Astrocyte (in vitro differentiated cells and primary cell): Measurements from ENCODE around the gene GREM2. TPM values are rescaled to one million over a fixed set of nuclear protein-coding genes. Genes with fewer than 3 reads are reported as not detected.

Experiments
- DNase-seq: peaks from one replicate; pipeline ENCODE4 v3.0.0-alpha.2; 2010; ENCODE audit warnings: low read depth
- FAIRE-seq: peaks from 2 replicates; lab custom pipeline; 2011; peaks lifted over from hg19 to GRCh38; lab: Jason Lieb, UNC
- H2AFZ ChIP-seq: 2 replicates; pipeline ENCODE4 v1.6.0; 2012; ENCODE audit warnings: low read depth, low read length, inconsistent platforms
- H3K27ac ChIP-seq: 2 replicates; pipeline ENCODE4 v1.5.1; 2011; ENCODE audit warnings: low read depth, low read length, inconsistent platforms
- H3K27me3 ChIP-seq: 2 replicates; pipeline ENCODE4 v1.6.0; 2011; ENCODE audit warnings: low read length, inconsistent platforms; ENCODE audit not compliant: insufficient read depth
- H3K36me3 ChIP-seq: 2 replicates; pipeline ENCODE4 v1.5.1; 2011; ENCODE audit warnings: low read length, inconsistent platforms; ENCODE audit not compliant: insufficient read depth
- H3K4me1 ChIP-seq: 2 replicates; pipeline ENCODE4 v1.5.1; 2011; ENCODE audit warnings: low read length, inconsistent platforms; ENCODE audit not compliant: insufficient read depth
- H3K4me2 ChIP-seq: 2 replicates; pipeline ENCODE4 v1.6.0; 2012; ENCODE audit warnings: low read length, inconsistent platforms
- H3K4me3 ChIP-seq: 2 replicates; pipeline ENCODE4 v1.5.1; 2011; ENCODE audit warnings: low read depth, mild to moderate bottlenecking, low read length, inconsistent platforms; ENCODE audit not compliant: insufficient read depth
- H3K79me2 ChIP-seq: 2 replicates; pipeline ENCODE4 v1.6.0; 2012; ENCODE audit warnings: mild to moderate bottlenecking, low read length, inconsistent platforms; ENCODE audit not compliant: insufficient read depth
- H3K9ac ChIP-seq: 2 replicates; pipeline ENCODE4 v1.6.0; 2012; ENCODE audit warnings: mild to moderate bottlenecking, low read length, inconsistent platforms
- H3K9me3 ChIP-seq: 2 replicates; pipeline ENCODE4 v1.5.1; 2012; ENCODE audit warnings: low read depth, mild to moderate bottlenecking, low read length, inconsistent platforms; ENCODE audit not compliant: insufficient read depth
- H4K20me1 ChIP-seq: 2 replicates; pipeline ENCODE4 v1.6.0; 2012; ENCODE audit warnings: low read length, inconsistent platforms; ENCODE audit not compliant: insufficient read depth
- H3K27ac Mint-ChIP-seq: one replicate; pipeline ENCODE4 v1.8.0; 2021; ENCODE audit warnings: mild to moderate bottlenecking, mixed read lengths; ENCODE audit not compliant: unreplicated experiment
- H3K27me3 Mint-ChIP-seq: one replicate; pipeline ENCODE4 v1.8.0; 2021; ENCODE audit warnings: low read depth, mixed read lengths; ENCODE audit not compliant: unreplicated experiment
- H3K36me3 Mint-ChIP-seq: one replicate; pipeline ENCODE4 v1.8.0; 2021; ENCODE audit warnings: low read depth, mixed read lengths; ENCODE audit not compliant: unreplicated experiment
- H3K4me1 Mint-ChIP-seq: one replicate; pipeline ENCODE4 v1.8.0; 2021; ENCODE audit warnings: low read depth, mixed read lengths; ENCODE audit not compliant: unreplicated experiment
- H3K4me3 Mint-ChIP-seq: one replicate; pipeline ENCODE4 v1.8.0; 2021; ENCODE audit warnings: mild to moderate bottlenecking, moderate library complexity, mixed read lengths; ENCODE audit not compliant: unreplicated experiment
- H3K9me3 Mint-ChIP-seq: one replicate; pipeline ENCODE4 v1.8.0; 2021; ENCODE audit warnings: mild to moderate bottlenecking, mixed read lengths; ENCODE audit not compliant: unreplicated experiment
- EZH2 ChIP-seq: IDR thresholded peaks from 2 replicates; pipeline ENCODE4 v1.6.1; 2012; ENCODE audit warnings: mild to moderate bottlenecking, low read length, inconsistent platforms; ENCODE audit not compliant: insufficient read depth
- total RNA-seq: library from RNA; stranded (reverse); gene quantifications from 2 replicates; pipeline ENCODE4 v1.2.1, GENCODE V29; 2021
- TF ChIP-seq, protein P1 (sequence below): IDR thresholded peaks from 2 replicates; pipeline ENCODE4 v1.5.1; 2011; ENCODE audit warnings: low read depth, mild to moderate bottlenecking, inconsistent platforms, low read length, moderate library complexity; ENCODE audit not compliant: insufficient read depth

Gene GREM2
- total RNA-seq, 1 donor from 2014 or later = 0.14 TPM

DNA sequence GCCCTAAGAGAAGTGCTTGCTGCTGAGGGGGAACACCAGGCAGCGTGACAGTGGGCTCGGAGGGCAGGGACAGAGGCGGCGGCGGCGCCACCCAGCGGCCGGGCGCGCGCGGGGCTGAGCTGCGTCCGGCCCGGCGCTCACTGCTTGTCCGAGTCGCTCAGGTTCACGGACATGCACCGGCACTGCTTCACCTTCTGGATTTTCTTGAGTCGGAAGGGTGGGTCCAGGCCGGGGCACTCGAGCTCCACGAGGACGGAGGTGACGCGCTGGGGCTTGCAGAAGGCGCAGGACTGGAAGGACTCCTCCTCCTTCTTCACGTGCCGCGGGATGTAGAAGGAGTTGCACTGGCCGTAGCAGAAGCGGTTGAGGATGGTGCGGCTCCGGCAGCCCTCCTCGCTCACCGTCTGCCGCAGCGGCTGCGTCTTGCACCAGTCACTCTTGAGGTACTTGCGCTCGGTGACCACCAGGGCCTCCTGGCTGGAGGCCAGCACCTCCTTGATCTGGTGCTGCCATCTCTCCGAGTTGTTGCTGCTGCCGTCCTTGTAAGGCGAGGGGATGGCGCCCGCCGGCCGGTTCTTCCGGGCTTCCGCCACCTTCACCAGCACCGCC lies 119.0 kb downstream of the GREM2 start:
- Histone ChIP-seq H4K20me1 (no peaks in the 10 kb centered on the region), H3K4me1 (peaks cover 15% of the 10 kb centered on the region), H2AFZ (peak overlapping the region; percentile 79), H3K9me3 (no peaks in the 10 kb centered on the region), H3K79me2 (no peaks in the 10 kb centered on the region), H3K4me3 (peak overlapping the region; percentile 25), H3K36me3 (no peaks in the 10 kb centered on the region), H3K27me3 (no peaks in the 10 kb centered on the region), H3K27ac (no peak overlapping the region), H3K4me2 (peak overlapping the region; percentile 74), H3K9ac (no peak overlapping the region)
- Mint-ChIP-seq H3K4me3 (peak overlapping the region; percentile 78), H3K36me3 (no peaks in the 10 kb centered on the region), H3K9me3 (no peaks in the 10 kb centered on the region), H3K27me3 (no peaks in the 10 kb centered on the region), H3K4me1 (peaks cover 16% of the 10 kb centered on the region), H3K27ac (peak overlapping the region; percentile 70)
- no peak for FAIRE-seq
- DNase-seq = peak; percentile 44
- TF ChIP-seq, protein P1, sequence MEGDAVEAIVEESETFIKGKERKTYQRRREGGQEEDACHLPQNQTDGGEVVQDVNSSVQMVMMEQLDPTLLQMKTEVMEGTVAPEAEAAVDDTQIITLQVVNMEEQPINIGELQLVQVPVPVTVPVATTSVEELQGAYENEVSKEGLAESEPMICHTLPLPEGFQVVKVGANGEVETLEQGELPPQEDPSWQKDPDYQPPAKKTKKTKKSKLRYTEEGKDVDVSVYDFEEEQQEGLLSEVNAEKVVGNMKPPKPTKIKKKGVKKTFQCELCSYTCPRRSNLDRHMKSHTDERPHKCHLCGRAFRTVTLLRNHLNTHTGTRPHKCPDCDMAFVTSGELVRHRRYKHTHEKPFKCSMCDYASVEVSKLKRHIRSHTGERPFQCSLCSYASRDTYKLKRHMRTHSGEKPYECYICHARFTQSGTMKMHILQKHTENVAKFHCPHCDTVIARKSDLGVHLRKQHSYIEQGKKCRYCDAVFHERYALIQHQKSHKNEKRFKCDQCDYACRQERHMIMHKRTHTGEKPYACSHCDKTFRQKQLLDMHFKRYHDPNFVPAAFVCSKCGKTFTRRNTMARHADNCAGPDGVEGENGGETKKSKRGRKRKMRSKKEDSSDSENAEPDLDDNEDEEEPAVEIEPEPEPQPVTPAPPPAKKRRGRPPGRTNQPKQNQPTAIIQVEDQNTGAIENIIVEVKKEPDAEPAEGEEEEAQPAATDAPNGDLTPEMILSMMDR = no peak
- TF ChIP-seq EZH2 = no peak

GRCh38 chr1:240491796-240492195 lies 120.2 kb downstream of the GREM2 start:
- H3K9ac ChIP-seq = no peak overlapping the region
- peak overlapping the region; percentile 6 for H3K27ac ChIP-seq
- H3K27me3 Mint-ChIP-seq = peaks cover 3% of the 10 kb centered on the region
- no peak overlapping the region for H3K4me3 Mint-ChIP-seq
- no peaks in the 10 kb centered on the region for H3K79me2 ChIP-seq
- no peak overlapping the region for H2AFZ ChIP-seq
- H3K4me1 Mint-ChIP-seq = peaks cover 16% of the 10 kb centered on the region
- no peaks in the 10 kb centered on the region for H3K36me3 Mint-ChIP-seq
- peaks cover 15% of the 10 kb centered on the region for H3K4me1 ChIP-seq
- no peaks in the 10 kb centered on the region for H3K27me3 ChIP-seq
- H3K9me3 ChIP-seq = no peaks in the 10 kb centered on the region
- H3K27ac Mint-ChIP-seq = peak overlapping the region; percentile 84
- peak overlapping the region; percentile 12 for H3K4me3 ChIP-seq
- no peaks in the 10 kb centered on the region for H3K9me3 Mint-ChIP-seq
- FAIRE-seq = no peak
- DNase-seq = no peak
- H4K20me1 ChIP-seq = no peaks in the 10 kb centered on the region
- TF ChIP-seq EZH2 = no peak
- TF ChIP-seq, protein P1 = no peak
- H3K36me3 ChIP-seq = no peaks in the 10 kb centered on the region
- peak overlapping the region; percentile 58 for H3K4me2 ChIP-seq

GRCh38 chr1:240491156-240491555 lies 120.8 kb downstream of the GREM2 start:
- no peak overlapping the region for H2AFZ ChIP-seq
- H3K4me1 ChIP-seq = peaks cover 15% of the 10 kb centered on the region
- peak overlapping the region; percentile 84 for H3K27ac Mint-ChIP-seq
- H3K27me3 ChIP-seq = no peaks in the 10 kb centered on the region
- no peaks in the 10 kb centered on the region for H3K9me3 Mint-ChIP-seq
- peak overlapping the region; percentile 58 for H3K4me2 ChIP-seq
- peaks cover 16% of the 10 kb centered on the region for H3K4me1 Mint-ChIP-seq
- no peaks in the 10 kb centered on the region for H3K9me3 ChIP-seq
- no peaks in the 10 kb centered on the region for H4K20me1 ChIP-seq
- no peak overlapping the region for H3K9ac ChIP-seq
- FAIRE-seq (no peak), DNase-seq (peak; percentile 79)
- H3K36me3 ChIP-seq = no peaks in the 10 kb centered on the region
- no peaks in the 10 kb centered on the region for H3K36me3 Mint-ChIP-seq
- no peak overlapping the region for H3K4me3 Mint-ChIP-seq
- H3K27ac ChIP-seq = peak overlapping the region; percentile 6
- peaks cover 6% of the 10 kb centered on the region for H3K27me3 Mint-ChIP-seq
- peak overlapping the region; percentile 12 for H3K4me3 ChIP-seq
- no peak for TF ChIP-seq EZH2
- TF ChIP-seq, protein P1 = no peak
- H3K79me2 ChIP-seq = no peaks in the 10 kb centered on the region
